Nephron (organoid): ENCODE results near the gene GOSR1.

Experiments
- H3K27ac Mint-ChIP-seq, 3 experiments: 2 replicates each; pipeline ENCODE4 v1.8.0; 2020; ENCODE audit warnings: mixed read lengths in 3 of 3, mild to moderate bottlenecking in 2 of 3, moderate library complexity in 1 of 3
- H3K27me3 Mint-ChIP-seq: 2 replicates; pipeline ENCODE4 v1.8.0; 2021; ENCODE audit warnings: low read depth, mild to moderate bottlenecking, moderate library complexity, mixed read lengths
- H3K36me3 Mint-ChIP-seq: 2 replicates; pipeline ENCODE4 v1.8.0; 2020; ENCODE audit warnings: low read depth, mixed read lengths
- H3K4me1 Mint-ChIP-seq: 2 replicates; pipeline ENCODE4 v1.8.0; 2020; ENCODE audit warnings: mixed read lengths
- H3K4me3 Mint-ChIP-seq, 3 experiments: 2 replicates each; pipeline ENCODE4 v1.8.0; 2020; ENCODE audit warnings: mild to moderate bottlenecking in 3 of 3, mixed read lengths in 3 of 3, moderate library complexity in 2 of 3
- H3K9me3 Mint-ChIP-seq: 2 replicates; pipeline ENCODE4 v1.8.0; 2020; ENCODE audit warnings: mixed read lengths
- TF ChIP-seq, protein P1 (sequence below), 3 experiments: fragments of 200-600 bp; sonication (generic); IDR thresholded peaks; one replicate each; pipeline ENCODE4 v1.5.0; 2021; ENCODE audit warnings: antibody characterized with exemption in 3 of 3; ENCODE audit not compliant: unreplicated experiment in 3 of 3

Gene GOSR1

DNA sequence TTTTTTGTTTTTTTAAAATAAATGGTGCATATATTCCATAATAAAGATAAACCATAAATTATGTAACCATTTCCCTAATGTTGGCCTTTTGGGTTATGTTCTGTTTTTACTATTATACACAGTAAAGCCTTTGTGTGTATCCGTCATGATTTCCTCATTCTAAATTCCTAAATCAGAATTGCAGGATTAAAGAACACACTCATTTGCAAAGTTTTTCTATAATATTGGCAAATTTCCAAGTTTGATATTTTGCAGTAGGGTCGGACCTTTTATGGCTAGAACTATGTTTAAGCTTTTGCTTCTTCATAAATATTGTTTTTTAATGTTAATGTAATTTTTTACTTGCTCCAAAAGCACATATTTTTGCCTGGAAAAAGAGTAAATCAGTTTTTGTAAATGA is 16.6 kb downstream of the GOSR1 start:
- no peak overlapping the region for H3K4me3 Mint-ChIP-seq
- no peaks in the 10 kb centered on the region for H3K4me1 Mint-ChIP-seq
- peaks cover 74% of the 10 kb centered on the region for H3K36me3 Mint-ChIP-seq
- no peaks in the 10 kb centered on the region for H3K27me3 Mint-ChIP-seq
- TF ChIP-seq, protein P1, sequence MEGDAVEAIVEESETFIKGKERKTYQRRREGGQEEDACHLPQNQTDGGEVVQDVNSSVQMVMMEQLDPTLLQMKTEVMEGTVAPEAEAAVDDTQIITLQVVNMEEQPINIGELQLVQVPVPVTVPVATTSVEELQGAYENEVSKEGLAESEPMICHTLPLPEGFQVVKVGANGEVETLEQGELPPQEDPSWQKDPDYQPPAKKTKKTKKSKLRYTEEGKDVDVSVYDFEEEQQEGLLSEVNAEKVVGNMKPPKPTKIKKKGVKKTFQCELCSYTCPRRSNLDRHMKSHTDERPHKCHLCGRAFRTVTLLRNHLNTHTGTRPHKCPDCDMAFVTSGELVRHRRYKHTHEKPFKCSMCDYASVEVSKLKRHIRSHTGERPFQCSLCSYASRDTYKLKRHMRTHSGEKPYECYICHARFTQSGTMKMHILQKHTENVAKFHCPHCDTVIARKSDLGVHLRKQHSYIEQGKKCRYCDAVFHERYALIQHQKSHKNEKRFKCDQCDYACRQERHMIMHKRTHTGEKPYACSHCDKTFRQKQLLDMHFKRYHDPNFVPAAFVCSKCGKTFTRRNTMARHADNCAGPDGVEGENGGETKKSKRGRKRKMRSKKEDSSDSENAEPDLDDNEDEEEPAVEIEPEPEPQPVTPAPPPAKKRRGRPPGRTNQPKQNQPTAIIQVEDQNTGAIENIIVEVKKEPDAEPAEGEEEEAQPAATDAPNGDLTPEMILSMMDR (IDR thresholded peaks at IDR 0.05; ENCODE audit: unreplicated experiment in 3 of 3) = no peak
- H3K27ac Mint-ChIP-seq = no peak overlapping the region
- no peaks in the 10 kb centered on the region for H3K9me3 Mint-ChIP-seq

DNA sequence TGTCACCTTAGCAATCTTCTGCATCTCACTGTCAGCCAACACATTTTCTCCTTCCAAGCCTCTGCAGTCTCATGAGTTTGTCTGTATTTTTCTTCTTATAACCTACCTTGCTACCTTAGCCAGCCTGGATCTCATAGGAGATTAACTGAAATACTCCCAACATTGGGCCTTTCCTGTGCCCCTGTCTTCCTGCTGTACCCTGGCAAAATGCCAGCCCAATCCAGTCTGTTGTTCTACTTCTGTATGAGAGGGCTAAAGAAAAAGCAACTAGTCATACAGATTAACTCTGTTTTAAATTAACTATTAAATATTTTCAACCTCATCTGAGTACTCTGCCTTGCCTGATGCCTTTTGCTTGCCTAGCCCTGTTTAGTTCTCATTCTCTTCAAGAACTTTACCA is 18.4 kb downstream of the GOSR1 start:
- H3K9me3 Mint-ChIP-seq = no peaks in the 10 kb centered on the region
- H3K4me1 Mint-ChIP-seq = no peaks in the 10 kb centered on the region
- TF ChIP-seq, protein P1 (IDR thresholded peaks at IDR 0.05; ENCODE audit: unreplicated experiment in 3 of 3) = no peak
- H3K36me3 Mint-ChIP-seq = peaks cover 74% of the 10 kb centered on the region
- no peaks in the 10 kb centered on the region for H3K27me3 Mint-ChIP-seq
- H3K27ac Mint-ChIP-seq = no peak overlapping the region
- H3K4me3 Mint-ChIP-seq = no peak overlapping the region

DNA sequence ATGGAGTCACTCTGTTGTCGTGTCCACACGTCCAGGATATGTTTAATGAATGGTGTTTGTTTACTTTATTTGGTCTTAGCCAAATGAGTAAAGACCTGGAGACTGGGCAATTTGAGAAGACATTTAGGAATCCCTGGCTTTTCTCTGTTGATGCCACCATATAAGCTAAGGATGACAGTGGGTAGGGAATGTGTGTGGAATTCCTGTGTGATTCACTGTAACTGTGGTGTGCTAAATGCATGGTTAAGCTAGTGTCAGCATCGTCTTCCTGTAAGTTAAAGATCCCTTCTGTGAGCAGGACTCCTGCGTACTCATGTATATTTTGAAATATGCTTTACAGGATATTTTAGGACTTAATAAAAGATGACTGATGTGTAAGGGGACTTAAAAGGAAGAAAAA is 26.4 kb downstream of the GOSR1 start:
- Mint-ChIP-seq H3K9me3 (no peaks in the 10 kb centered on the region), H3K27ac (no peak overlapping the region), H3K36me3 (peaks cover 80% of the 10 kb centered on the region), H3K27me3 (no peaks in the 10 kb centered on the region), H3K4me1 (no peaks in the 10 kb centered on the region), H3K4me3 (no peak overlapping the region)
- TF ChIP-seq, protein P1 (IDR thresholded peaks at IDR 0.05; ENCODE audit: unreplicated experiment in 3 of 3) = no peak

DNA sequence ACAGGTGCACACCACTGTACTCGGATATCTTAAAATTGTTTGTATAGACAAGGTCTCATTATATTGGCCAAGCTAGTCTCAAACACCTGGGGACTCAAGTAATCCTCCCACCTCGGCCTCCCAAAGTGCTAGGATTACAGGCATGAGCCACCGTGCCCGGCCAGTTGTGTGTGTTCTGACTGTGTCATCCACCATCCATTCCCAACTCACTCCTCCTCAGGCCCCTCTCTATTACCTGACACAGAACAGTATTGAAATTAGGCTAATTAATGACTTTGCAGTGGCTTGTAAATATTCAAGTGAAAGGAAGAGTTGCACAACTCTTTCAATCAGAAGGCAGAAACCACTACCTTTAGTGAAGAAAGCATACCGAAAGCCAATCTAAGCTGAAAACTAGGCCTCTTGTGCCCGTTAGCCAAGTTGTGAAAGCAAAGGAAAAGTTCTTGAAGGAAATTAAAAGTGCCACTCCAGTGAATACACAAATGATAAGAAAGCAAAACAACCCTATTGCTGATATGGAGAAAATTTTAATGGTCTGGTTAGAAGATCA is 28.7 kb downstream of the GOSR1 start:
- Mint-ChIP-seq H3K4me3 (no peak overlapping the region), H3K27ac (no peak overlapping the region), H3K4me1 (no peaks in the 10 kb centered on the region), H3K27me3 (no peaks in the 10 kb centered on the region), H3K36me3 (peaks cover 60% of the 10 kb centered on the region), H3K9me3 (no peaks in the 10 kb centered on the region)
- TF ChIP-seq, protein P1 (IDR thresholded peaks at IDR 0.05; ENCODE audit: unreplicated experiment in 3 of 3) = no peak

DNA sequence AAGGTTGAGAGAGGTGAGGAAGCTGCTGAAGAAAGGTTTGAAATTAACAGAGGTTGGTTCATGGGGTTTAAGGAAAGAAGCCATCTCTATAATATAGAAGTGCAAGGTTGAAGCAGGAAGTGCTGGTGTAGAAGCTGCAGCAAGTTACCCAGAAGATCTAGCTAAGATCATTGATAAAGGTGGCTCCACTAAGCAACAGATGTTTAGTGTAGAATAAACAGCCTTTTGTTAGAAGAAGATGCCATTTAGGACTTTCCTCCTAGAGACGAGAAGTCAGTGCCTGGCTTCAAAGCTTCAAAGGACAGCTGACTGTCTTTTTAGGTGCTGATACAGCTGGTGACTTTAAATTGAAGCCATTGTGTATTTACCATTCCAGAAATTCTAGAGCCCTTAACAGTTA is 29.3 kb downstream of the GOSR1 start:
- no peaks in the 10 kb centered on the region for H3K4me1 Mint-ChIP-seq
- TF ChIP-seq, protein P1 (IDR thresholded peaks at IDR 0.05; ENCODE audit: unreplicated experiment in 3 of 3) = no peak
- no peak overlapping the region for H3K27ac Mint-ChIP-seq
- H3K27me3 Mint-ChIP-seq = no peaks in the 10 kb centered on the region
- no peak overlapping the region for H3K4me3 Mint-ChIP-seq
- no peaks in the 10 kb centered on the region for H3K9me3 Mint-ChIP-seq
- peaks cover 55% of the 10 kb centered on the region for H3K36me3 Mint-ChIP-seq

DNA sequence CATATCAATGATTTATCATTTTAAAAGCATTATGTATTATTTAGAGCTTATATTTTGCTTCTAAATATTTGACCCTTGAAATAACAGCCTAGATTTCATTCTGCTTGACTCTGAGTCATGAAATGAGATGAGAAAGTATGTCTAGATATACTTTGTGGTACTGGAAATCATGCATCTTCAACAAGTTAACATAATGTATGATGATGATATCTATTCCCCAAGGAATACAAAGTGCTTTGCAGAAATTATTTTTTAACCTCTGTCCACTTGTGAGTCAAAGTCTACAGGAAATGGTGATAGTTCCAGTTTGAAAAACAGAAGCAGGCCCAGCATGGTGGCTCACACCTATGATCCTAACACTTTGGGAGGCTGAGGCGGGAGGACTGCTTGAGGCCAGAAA is 36.1 kb downstream of the GOSR1 start:
- no peaks in the 10 kb centered on the region for H3K27me3 Mint-ChIP-seq
- H3K36me3 Mint-ChIP-seq = peaks cover 36% of the 10 kb centered on the region
- TF ChIP-seq, protein P1 (IDR thresholded peaks at IDR 0.05; ENCODE audit: unreplicated experiment in 3 of 3) = no peak
- no peaks in the 10 kb centered on the region for H3K9me3 Mint-ChIP-seq
- H3K4me3 Mint-ChIP-seq = no peak overlapping the region
- no peaks in the 10 kb centered on the region for H3K4me1 Mint-ChIP-seq
- no peak overlapping the region for H3K27ac Mint-ChIP-seq
